Coronary artery (tissue), 2 donors: Measurements from ENCODE around the gene SYK.
"Not testable (repeated sequence)": the region's sequence is repeated elsewhere in the genome, so short reads cannot be mapped to it uniquely, and the experiment has no call there.

Source experiments
- DNase-seq: peaks from one replicate; pipeline ENCODE4 v3.0.0-alpha.2; 2017; ENCODE audit warnings: low spot score
- H3K27ac ChIP-seq, 2 donors: fragments of 200-600 bp; sonication (generic); one replicate each; pipeline ENCODE4 v1.5.1; 2016 to 2019
- H3K4me3 ChIP-seq: fragments of 200-600 bp; sonication (generic); 2 replicates; pipeline ENCODE4 v1.5.1; 2016; ENCODE audit warnings: mild to moderate bottlenecking, moderate library complexity
- TF ChIP-seq, protein P1 (sequence below): fragments of 200-600 bp; sonication (generic); IDR thresholded peaks from one replicate; pipeline ENCODE4 v1.5.1; 2019; ENCODE audit warnings: antibody characterized with exemption

Gene SYK

GRCh38 chr9:90884178-90884577 is 82.6 kb downstream of the SYK start:
- Histone ChIP-seq H3K27ac (no peak overlapping the region), H3K4me3 (no peak overlapping the region)
- TF ChIP-seq, protein P1, sequence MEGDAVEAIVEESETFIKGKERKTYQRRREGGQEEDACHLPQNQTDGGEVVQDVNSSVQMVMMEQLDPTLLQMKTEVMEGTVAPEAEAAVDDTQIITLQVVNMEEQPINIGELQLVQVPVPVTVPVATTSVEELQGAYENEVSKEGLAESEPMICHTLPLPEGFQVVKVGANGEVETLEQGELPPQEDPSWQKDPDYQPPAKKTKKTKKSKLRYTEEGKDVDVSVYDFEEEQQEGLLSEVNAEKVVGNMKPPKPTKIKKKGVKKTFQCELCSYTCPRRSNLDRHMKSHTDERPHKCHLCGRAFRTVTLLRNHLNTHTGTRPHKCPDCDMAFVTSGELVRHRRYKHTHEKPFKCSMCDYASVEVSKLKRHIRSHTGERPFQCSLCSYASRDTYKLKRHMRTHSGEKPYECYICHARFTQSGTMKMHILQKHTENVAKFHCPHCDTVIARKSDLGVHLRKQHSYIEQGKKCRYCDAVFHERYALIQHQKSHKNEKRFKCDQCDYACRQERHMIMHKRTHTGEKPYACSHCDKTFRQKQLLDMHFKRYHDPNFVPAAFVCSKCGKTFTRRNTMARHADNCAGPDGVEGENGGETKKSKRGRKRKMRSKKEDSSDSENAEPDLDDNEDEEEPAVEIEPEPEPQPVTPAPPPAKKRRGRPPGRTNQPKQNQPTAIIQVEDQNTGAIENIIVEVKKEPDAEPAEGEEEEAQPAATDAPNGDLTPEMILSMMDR: no peak
- no peak for DNase-seq

DNA sequence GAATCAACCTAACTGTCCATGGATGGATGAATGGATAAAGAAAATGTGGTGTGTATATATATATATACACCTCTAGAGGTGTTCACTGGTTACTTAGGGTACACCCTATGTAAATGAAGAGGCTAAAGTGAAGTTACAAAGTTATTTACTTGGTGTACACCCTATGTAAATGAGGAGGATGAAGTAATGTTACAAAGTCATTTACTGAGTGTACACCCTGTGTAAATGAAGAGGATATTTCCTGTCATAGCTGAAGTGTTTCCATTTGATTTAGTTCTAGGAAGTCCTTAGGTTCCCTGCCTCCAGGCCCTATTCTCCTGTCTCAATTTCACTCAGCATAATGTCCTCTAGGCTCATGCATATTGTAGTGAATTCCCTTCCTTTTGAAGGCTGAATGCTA is 85.2 kb downstream of the SYK start:
- not testable (repeated sequence) for H3K4me3 ChIP-seq, DNase-seq, H3K27ac ChIP-seq

DNA sequence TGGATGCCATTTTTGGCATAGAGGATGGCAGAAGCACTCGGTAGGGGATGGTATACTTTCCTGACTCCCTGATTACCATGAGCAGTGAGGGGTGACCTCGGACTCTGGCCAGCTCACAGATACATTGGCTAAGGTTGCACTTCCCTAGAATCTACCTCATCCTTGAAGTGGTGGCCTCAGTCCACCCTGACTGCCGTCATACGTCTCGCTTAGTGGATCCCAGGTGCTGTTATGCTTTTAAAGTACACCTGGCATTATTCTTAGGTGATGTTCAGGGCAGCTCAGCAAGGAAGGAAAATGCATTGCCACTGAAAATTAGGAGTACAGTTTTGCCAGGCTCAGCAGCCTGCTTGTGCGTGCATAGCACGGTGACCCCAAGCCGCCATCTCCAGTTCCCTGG is 87.3 kb downstream of the SYK start:
- no peak for DNase-seq
- TF ChIP-seq, protein P1: no peak
- Histone ChIP-seq H3K4me3 (no peak overlapping the region), H3K27ac (no peak overlapping the region)

- TF ChIP-seq, protein P1: no peak
- DNase-seq: no peak
- no peak overlapping the region for H3K27ac ChIP-seq
- H3K4me3 ChIP-seq: no peak overlapping the region
These were observed 88.7 kb downstream of the SYK start for GRCh38 chr9:90890146-90890810.

DNA sequence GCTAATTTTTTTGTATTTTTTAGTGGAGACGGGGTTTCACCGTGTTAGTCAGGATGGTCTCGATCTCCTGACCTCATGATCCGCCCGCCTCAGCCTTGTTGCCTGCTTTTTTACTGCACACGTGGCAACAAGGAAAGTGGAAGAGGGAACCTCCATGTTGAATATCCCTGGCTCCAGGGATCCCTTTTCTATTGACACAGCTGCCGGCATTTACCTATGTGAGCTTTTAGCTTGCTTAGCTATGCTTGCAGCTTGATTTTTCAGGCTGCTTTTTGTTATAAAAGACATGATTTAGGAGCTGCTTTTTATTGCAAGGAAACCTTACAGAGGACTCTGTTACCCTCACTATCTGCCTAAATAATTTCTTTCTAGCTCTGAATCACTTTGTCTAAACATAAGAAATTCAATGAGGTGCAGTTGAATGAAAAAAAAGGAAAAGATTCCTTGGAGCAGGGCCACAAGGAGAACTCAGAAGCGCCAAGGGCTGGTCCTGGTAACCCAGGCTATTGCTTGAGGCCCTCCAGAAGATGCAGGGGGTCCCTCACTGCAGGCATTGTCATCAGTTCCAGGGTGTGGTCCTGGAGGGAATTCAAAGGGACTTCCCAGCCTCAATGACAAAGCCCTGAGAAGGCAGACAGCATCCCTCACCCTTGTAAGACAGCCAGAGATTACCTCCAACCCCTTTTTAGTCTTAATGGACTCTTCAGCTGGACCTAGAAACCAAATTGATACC is 89.9 kb downstream of the SYK start:
- no peak for DNase-seq
- TF ChIP-seq, protein P1: no peak

GRCh38 chr9:90892918-90893317 is 91.3 kb downstream of the SYK start:
- Histone ChIP-seq H3K4me3 (no peak overlapping the region), H3K27ac (no peak overlapping the region)
- no peak for DNase-seq
- TF ChIP-seq, protein P1: no peak

More for the DNA sequence above, 89.9 kb downstream of the SYK start:
- Histone ChIP-seq H3K27ac (no peak overlapping the region), H3K4me3 (no peak overlapping the region)

DNA sequence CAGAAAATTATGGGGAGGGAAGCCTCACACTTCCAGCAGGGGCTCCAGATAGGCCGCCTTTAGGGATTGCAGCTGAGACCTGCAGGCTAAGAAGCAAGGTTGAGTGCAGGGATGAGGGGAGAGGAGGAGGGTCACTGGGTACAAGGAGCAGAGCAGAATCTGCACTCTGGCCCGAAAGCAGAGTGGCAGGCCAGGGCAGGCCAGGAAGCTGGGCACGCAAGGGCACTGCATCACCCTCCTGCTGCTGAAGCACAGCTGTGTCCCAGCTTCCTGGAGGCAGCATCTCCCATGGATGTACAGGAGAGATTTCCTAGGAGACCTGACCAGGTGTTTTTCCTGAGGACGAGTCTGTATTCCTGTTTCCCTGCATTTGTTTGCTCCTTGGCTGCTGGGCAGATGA is 92.1 kb downstream of the SYK start:
- H3K4me3 ChIP-seq: no peak overlapping the region
- no peak for DNase-seq
- no peak overlapping the region for H3K27ac ChIP-seq
- TF ChIP-seq, protein P1: no peak
